BE2C (cell line): ENCODE results near the gene GNB1.

Experiments
- DNase-seq: peaks from one replicate; pipeline ENCODE4 v3.0.0-alpha.2; 2020
- H3K27me3 ChIP-seq: fragments of 250-450 bp; sonication (Bioruptor Pico); 2 replicates; pipeline ENCODE4 v1.5.1; 2020; ENCODE audit warnings: mild to moderate bottlenecking
- H3K36me3 ChIP-seq: fragments of 250-450 bp; sonication (Bioruptor Pico); 2 replicates; pipeline ENCODE4 v1.5.1; 2020; ENCODE audit warnings: mild to moderate bottlenecking
- H3K4me1 ChIP-seq: fragments of 250-450 bp; sonication (Bioruptor Pico); 2 replicates; pipeline ENCODE4 v1.5.1; 2020
- H3K4me3 ChIP-seq: 2 replicates; pipeline ENCODE4 v1.5.1; 2011; ENCODE audit warnings: low read depth, low read length
- H3K9me3 ChIP-seq: fragments of 250-450 bp; sonication (Bioruptor Pico); 2 replicates; pipeline ENCODE4 v1.5.1; 2020
- CTCF ChIP-seq: IDR thresholded peaks from 2 replicates; pipeline ENCODE4 v1.5.1; 2012; ENCODE audit warnings: mild to moderate bottlenecking, low read depth, low read length

GNB1 gene

GRCh38 chr1:1781526-1781903 lies 109.4 kb downstream of the GNB1 start:
- no peak for TF ChIP-seq CTCF
- Histone ChIP-seq H3K9me3 (no peaks in the 10 kb centered on the region), H3K36me3 (peaks cover 28% of the 10 kb centered on the region), H3K27me3 (no peaks in the 10 kb centered on the region), H3K4me3 (no peak overlapping the region), H3K4me1 (peaks cover 22% of the 10 kb centered on the region)
- no peak for DNase-seq

GRCh38 chr1:1780598-1781525 lies 110.0 kb downstream of the GNB1 start:
- Histone ChIP-seq H3K36me3 (peaks cover 21% of the 10 kb centered on the region), H3K4me3 (no peak overlapping the region), H3K4me1 (peaks cover 22% of the 10 kb centered on the region), H3K27me3 (no peaks in the 10 kb centered on the region), H3K9me3 (no peaks in the 10 kb centered on the region)
- no peak for TF ChIP-seq CTCF
- DNase-seq: peak; percentile 72

GRCh38 chr1:1779691-1780597 lies 110.9 kb downstream of the GNB1 start:
- Histone ChIP-seq H3K4me3 (no peak overlapping the region), H3K4me1 (peaks cover 22% of the 10 kb centered on the region), H3K36me3 (peaks cover 14% of the 10 kb centered on the region), H3K27me3 (no peaks in the 10 kb centered on the region), H3K9me3 (no peaks in the 10 kb centered on the region)
- TF ChIP-seq CTCF: no peak
- DNase-seq: no peak

GRCh38 chr1:1779320-1779675 lies 111.6 kb downstream of the GNB1 start:
- H3K4me1 ChIP-seq: peaks cover 22% of the 10 kb centered on the region
- H3K27me3 ChIP-seq: no peaks in the 10 kb centered on the region
- no peaks in the 10 kb centered on the region for H3K9me3 ChIP-seq
- DNase-seq: no peak
- H3K4me3 ChIP-seq: peak overlapping the region; percentile 52
- no peak for TF ChIP-seq CTCF
- H3K36me3 ChIP-seq: peaks cover 15% of the 10 kb centered on the region

GRCh38 chr1:1778663-1779319 lies 112.1 kb downstream of the GNB1 start:
- H3K36me3 ChIP-seq: peaks cover 15% of the 10 kb centered on the region
- no peaks in the 10 kb centered on the region for H3K27me3 ChIP-seq
- H3K4me1 ChIP-seq: peaks cover 22% of the 10 kb centered on the region
- TF ChIP-seq CTCF: no peak; the same call in 1 of the 2 replicates
- H3K9me3 ChIP-seq: no peaks in the 10 kb centered on the region
- peak; percentile 65 for DNase-seq
- H3K4me3 ChIP-seq: peak overlapping the region; percentile 52
